Keratinocyte (primary cell): Measurements from ENCODE around the gene RANBP17. TPM values are rescaled to one million over a fixed set of nuclear protein-coding genes. Genes with fewer than 3 reads are reported as not detected.

Source experiments
- DNase-seq: peaks from one replicate; pipeline ENCODE4 v3.0.0-alpha.2; 2011; ENCODE audit warnings: low read depth, missing footprints, low spot score
- FAIRE-seq: peaks from 2 replicates; lab custom pipeline; 2011; peaks lifted over from hg19 to GRCh38; lab: Jason Lieb, UNC
- H2AFZ ChIP-seq: 2 replicates; pipeline ENCODE4 v1.6.0; 2012; ENCODE audit warnings: low read length, control low read depth, inconsistent platforms; ENCODE audit not compliant: control insufficient read depth
- H3K27ac ChIP-seq: 2 replicates; pipeline ENCODE4 v1.5.1; 2011; ENCODE audit warnings: low read length; ENCODE audit not compliant: control insufficient read depth, insufficient read depth
- H3K27me3 ChIP-seq: 3 replicates; pipeline ENCODE4 v1.6.0; 2011; ENCODE audit warnings: low read length; ENCODE audit not compliant: control insufficient read depth, insufficient read depth; ENCODE audit errors: extremely low read depth
- H3K36me3 ChIP-seq, 2 experiments: 2 replicates in 1 of 2; 3 replicates in 1 of 2; pipeline ENCODE4 v1.5.1; 2011; ENCODE audit warnings: low read length in 2 of 2, mild to moderate bottlenecking in 1 of 2; ENCODE audit not compliant: control insufficient read depth in 2 of 2, insufficient read depth in 2 of 2; ENCODE audit errors: extremely low read depth in 1 of 2
- H3K4me1 ChIP-seq: 3 replicates; pipeline ENCODE4 v1.5.1; 2011; ENCODE audit warnings: low read length; ENCODE audit not compliant: control insufficient read depth, insufficient read depth; ENCODE audit errors: extremely low read depth
- H3K4me2 ChIP-seq: 3 replicates; pipeline ENCODE4 v1.6.0; 2011; ENCODE audit warnings: low read depth, low read length; ENCODE audit not compliant: control insufficient read depth, insufficient read depth; ENCODE audit errors: extremely low read depth
- H3K4me3 ChIP-seq, 3 experiments: fragments of 200-600 bp in 1 of 3; sonication (generic) in 1 of 3; 2 replicates in 2 of 3; 3 replicates in 1 of 3; pipeline ENCODE4 v1.5.1; 2011 to 2016; ENCODE audit warnings: low read length in 3 of 3, mild to moderate bottlenecking in 3 of 3, control low read depth in 2 of 3, inconsistent platforms in 1 of 3, low read depth in 1 of 3, mixed read lengths in 1 of 3, mixed run types in 1 of 3, moderate library complexity in 1 of 3; ENCODE audit not compliant: control insufficient read depth in 2 of 3, insufficient read depth in 2 of 3; ENCODE audit errors: extremely low read depth in 1 of 3
- H3K79me2 ChIP-seq: 2 replicates; pipeline ENCODE4 v1.6.0; 2012; ENCODE audit warnings: low read length; ENCODE audit not compliant: control insufficient read depth, insufficient read depth
- H3K9ac ChIP-seq: 3 replicates; pipeline ENCODE4 v1.6.0; 2011; ENCODE audit warnings: low read length; ENCODE audit not compliant: control insufficient read depth, insufficient read depth; ENCODE audit errors: extremely low read depth
- H3K9me1 ChIP-seq: 3 replicates; pipeline ENCODE4 v1.6.0; 2011; ENCODE audit warnings: low read length; ENCODE audit not compliant: control insufficient read depth, insufficient read depth; ENCODE audit errors: extremely low read depth
- H3K9me3 ChIP-seq: 2 replicates; pipeline ENCODE4 v1.5.1; 2012; ENCODE audit warnings: low read depth, low read length; ENCODE audit not compliant: control insufficient read depth
- H4K20me1 ChIP-seq: 3 replicates; pipeline ENCODE4 v1.6.0; 2011; ENCODE audit warnings: low read length; ENCODE audit not compliant: control insufficient read depth, insufficient read depth; ENCODE audit errors: extremely low read depth
- CTCF ChIP-seq, 3 experiments: IDR thresholded peaks in 1 of 3; conservative IDR thresholded peaks in 1 of 3; optimal IDR thresholded peaks in 1 of 3; 2 replicates in 2 of 3; 3 replicates in 1 of 3; pipeline versions ENCODE3 to v1.5.1; 2011; ENCODE audit warnings: low read length in 3 of 3, mild to moderate bottlenecking in 3 of 3, moderate library complexity in 2 of 3, control low read depth in 1 of 3, inconsistent platforms in 1 of 3; ENCODE audit not compliant: insufficient read depth in 2 of 3; ENCODE audit errors: extremely low read depth in 1 of 3
- EZH2 ChIP-seq: IDR thresholded peaks from one replicate; pipeline ENCODE4 v1.6.1; 2012; ENCODE audit warnings: inconsistent platforms, mild to moderate bottlenecking, low read length, moderate library complexity
- dilution Hi-C: fragments of 300-500 bp; cut with MboI; formaldehyde crosslinking; loops from one replicate; pipeline ENCODE4 v1.7.0; 2020; ENCODE audit warnings: low sequenced_read_pairs; ENCODE audit not compliant: extremely low pct_ligation_motif_present
- polyA plus RNA-seq, 5 experiments: library from polyadenylated mRNA; depleted of rRNA in 3 of 5; stranded (reverse) in 3 of 5; stranded (forward) in 1 of 5; unstranded in 1 of 5; fragments of >200 nt; gene quantifications; 1 replicate in 1 of 5; 2 replicates in 3 of 5; 3 replicates in 1 of 5; pipeline versions ENCODE4 v1.2.1 to v1.2.3, GENCODE V29; 2011 to 2012; ENCODE audit warnings: missing spikeins in 2 of 5, low read depth in 1 of 5, low replicate concordance in 1 of 5

RANBP17 gene
- polyA plus RNA-seq, 1 donor (not counting 4 experiments of a cell fraction or from before 2014, with no cell fraction given), result 0.97 TPM

DNA sequence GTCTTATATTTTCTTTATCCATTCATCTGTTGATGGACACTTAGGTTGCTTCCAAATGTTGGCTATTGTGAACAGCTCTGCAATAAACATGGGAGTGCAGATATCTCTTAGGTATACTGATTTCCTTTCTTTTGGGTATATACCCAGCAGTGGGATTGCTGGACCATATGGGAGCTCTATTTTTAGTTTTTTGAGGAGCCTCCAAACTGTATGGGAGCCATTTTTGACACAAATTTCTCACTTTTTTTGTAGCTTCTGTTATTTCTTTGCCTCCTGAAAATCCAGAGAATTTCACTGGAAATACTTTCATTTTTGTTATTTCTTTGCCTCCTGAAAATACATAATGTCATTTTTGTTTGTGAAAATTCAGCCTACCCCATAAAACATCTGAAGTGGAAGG is 15.0 kb upstream of the RANBP17 start:
- dilution Hi-C loops, result no loop called here
- TF ChIP-seq CTCF (optimal IDR thresholded peaks at IDR 0.05 in 1 of 3, IDR thresholded peaks at IDR 0.05 in 1 of 3, conservative IDR thresholded peaks at IDR 0.05 in 1 of 3; ENCODE audit: extremely low read depth in 1 of 3, insufficient read depth in 2 of 3, low read length in 3 of 3) (no peak), EZH2 (no peak)

DNA sequence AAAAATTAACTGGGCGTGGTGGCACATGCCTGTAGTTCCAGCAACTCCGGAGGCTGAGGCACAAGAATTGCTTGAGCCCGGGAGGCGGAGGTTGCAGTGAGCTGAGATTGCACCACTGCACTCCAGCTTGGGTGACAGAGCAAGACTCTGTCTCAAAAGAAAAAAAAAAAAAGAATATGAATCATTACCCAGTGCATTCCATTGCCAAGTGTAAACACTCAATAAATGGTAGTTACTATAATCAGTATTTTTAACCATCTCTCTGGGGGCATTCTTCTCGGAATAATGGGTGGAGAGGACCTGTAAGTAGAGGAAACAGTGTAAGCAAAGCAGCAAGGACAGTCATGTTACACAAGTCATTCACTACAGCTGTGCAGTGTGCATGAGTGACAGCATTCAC is 13.8 kb upstream of the RANBP17 start:
- Histone ChIP-seq H3K4me1 (no peaks in the 10 kb centered on the region), H3K4me2 (no peak overlapping the region), H3K27ac (no peak overlapping the region), H2AFZ (no peak overlapping the region), H4K20me1 (no peaks in the 10 kb centered on the region), H3K27me3 (no peaks in the 10 kb centered on the region), H3K79me2 (no peaks in the 10 kb centered on the region), H3K9me1 (no peaks in the 10 kb centered on the region), H3K36me3 (no peaks in the 10 kb centered on the region), H3K9me3 (no peaks in the 10 kb centered on the region), H3K9ac (no peak overlapping the region), H3K4me3 (no peak overlapping the region)
- dilution Hi-C loops, result no loop called here
- DNase-seq (no peak), FAIRE-seq (no peak)
- no peak for TF ChIP-seq EZH2
- no peak for TF ChIP-seq CTCF (optimal IDR thresholded peaks at IDR 0.05 in 1 of 3, IDR thresholded peaks at IDR 0.05 in 1 of 3, conservative IDR thresholded peaks at IDR 0.05 in 1 of 3; ENCODE audit: extremely low read depth in 1 of 3, insufficient read depth in 2 of 3, low read length in 3 of 3)

More for the DNA sequence above, 15.0 kb upstream of the RANBP17 start:
- Histone ChIP-seq H3K4me2 (no peak overlapping the region), H3K9ac (no peak overlapping the region), H2AFZ (no peak overlapping the region), H3K27me3 (no peaks in the 10 kb centered on the region), H3K9me3 (no peaks in the 10 kb centered on the region), H3K79me2 (no peaks in the 10 kb centered on the region), H3K36me3 (no peaks in the 10 kb centered on the region), H3K9me1 (no peaks in the 10 kb centered on the region), H3K4me3 (no peak overlapping the region), H3K4me1 (no peaks in the 10 kb centered on the region), H4K20me1 (no peaks in the 10 kb centered on the region), H3K27ac (no peak overlapping the region)
- DNase-seq (no peak), FAIRE-seq (no peak)
